GM21526 (cell line): ENCODE measurements around the gene LAT.
A peak's percentile ranks its signal among the peaks of the same experiment; 100 is the strongest.
"Not testable (repeated sequence)": the region's sequence is repeated elsewhere in the genome, so short reads cannot be mapped to it uniquely, and the experiment has no call there.

Experiments
- ATAC-seq: cut with Tn5 transposase; IDR thresholded peaks from one replicate; pipeline ENCODE4 v1.9.1; 2021; ENCODE audit warnings: moderate library complexity; ENCODE audit not compliant: unreplicated experiment, low FRiP score

Gene LAT, protein sequence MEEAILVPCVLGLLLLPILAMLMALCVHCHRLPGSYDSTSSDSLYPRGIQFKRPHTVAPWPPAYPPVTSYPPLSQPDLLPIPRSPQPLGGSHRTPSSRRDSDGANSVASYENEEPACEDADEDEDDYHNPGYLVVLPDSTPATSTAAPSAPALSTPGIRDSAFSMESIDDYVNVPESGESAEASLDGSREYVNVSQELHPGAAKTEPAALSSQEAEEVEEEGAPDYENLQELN

DNA sequence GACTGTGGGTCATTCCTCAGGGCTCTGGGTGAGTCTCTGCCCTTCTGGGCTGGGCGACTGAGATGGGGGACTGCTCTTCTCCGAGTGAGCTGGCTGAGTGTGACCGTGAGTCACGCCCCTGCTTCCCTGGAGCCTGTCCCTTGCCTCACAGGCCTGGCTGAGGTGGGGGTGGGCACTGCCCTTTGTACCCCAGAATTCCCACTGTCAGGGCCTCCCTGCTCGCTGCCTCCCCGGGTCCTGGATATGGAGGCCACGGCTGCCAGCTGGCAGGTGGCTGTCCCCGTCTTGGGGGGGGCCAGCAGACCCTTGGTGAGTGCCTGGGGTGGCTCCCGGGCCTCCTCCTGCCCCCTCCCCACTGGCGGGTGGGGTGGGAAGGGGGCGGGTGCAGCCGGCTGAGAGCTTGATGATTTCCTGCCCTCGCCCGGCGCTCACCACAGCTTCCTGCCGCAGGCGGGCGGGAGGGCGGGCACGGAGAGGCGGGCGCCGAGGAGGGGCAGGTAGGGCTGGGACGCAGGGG lies at the start of gene LAT:
LAT (plus strand) TSS at position 434 of the 517 bp plus-strand sequence. CDS start 366 bp downstream, outside the sequence.
- no peak for ATAC-seq

- ATAC-seq, result no peak
Observed at GRCh38 chr16:28935346-28935745, 49.5 kb upstream of the LAT start.

GRCh38 chr16:28935924-28936783 lies 48.7 kb upstream of the LAT start:
- no peak for ATAC-seq

GRCh38 chr16:28936784-28937155 lies 48.1 kb upstream of the LAT start:
- ATAC-seq, result no peak

GRCh38 chr16:28937222-28937876 lies 47.5 kb upstream of the LAT start:
- ATAC-seq, result no peak

GRCh38 chr16:28938721-28939120 lies 46.1 kb upstream of the LAT start:
- no peak for ATAC-seq

DNA sequence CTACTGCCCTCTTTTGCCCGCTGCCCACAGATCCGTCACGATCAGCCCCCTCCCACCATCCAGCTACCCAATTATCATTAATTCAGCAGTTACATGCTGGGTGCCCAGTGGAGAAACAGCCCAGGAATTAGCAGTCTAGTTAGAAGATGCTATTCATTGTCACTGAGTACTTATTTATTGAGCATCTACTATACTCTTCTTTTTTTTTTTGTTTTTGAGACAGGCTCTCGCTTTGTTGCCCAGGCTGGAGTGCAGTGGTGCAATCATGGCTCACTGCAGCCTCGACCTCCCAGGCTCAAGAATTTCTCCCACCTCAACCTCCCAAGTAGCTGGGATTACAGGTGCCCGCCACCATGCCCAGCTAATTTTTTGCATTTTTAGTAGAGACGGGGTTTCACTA lies 45.0 kb upstream of the LAT start:
- not testable (repeated sequence) for ATAC-seq

GRCh38 chr16:28943281-28943680 lies 41.6 kb upstream of the LAT start:
- no peak for ATAC-seq

DNA sequence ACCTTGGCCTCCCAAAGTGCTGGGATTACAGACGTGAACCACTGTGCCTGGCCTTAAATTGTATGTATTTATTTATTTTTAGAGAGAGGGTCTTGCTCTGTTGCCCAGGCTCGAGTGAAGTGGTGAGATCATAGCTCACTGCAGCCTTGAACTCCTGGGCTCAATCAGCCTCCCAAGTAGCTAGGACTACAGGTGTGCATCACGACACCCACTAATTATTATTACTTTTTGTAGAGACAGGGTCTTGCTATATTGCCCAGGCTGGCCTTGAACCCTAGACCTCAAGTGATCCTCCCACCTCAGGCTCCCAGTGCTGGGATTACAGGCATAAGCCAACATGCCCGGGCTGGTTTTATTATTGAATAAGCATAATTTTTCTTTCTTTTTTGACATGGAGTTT lies 38.2 kb upstream of the LAT start:
- no peak for ATAC-seq

DNA sequence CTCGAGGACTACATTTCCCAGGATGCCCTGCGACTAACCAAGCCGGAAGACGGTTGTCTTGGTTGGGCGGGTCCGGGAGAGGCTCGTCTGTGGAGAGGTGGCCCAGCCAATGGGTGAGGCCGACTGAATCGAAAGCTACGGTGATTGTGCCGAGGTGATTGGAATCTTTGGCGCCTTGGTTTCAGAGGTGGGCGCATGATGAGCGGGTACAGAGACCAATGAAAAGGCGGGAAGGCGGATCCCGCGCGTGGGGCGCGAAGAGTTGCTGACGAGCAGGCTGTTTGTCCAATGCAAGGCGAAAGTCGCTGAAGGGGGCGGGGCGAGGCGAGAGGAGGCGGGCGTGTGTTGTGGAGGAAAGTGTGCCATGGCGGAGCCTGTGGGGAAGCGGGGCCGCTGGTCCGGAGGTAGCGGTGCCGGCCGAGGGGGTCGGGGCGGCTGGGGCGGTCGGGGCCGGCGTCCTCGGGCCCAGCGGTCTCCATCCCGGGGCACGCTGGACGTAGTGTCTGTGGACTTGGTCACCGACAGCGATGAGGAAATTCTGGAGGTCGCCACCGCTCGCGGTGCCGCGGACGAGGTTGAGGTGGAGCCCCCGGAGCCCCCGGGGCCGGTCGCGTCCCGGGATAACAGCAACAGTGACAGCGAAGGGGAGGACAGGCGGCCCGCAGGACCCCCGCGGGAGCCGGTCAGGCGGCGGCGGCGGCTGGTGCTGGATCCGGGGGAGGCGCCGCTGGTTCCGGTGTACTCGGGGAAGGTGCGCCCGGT lies 34.0 kb upstream of the LAT start, which contains the start of gene NFATC2IP:
NFATC2IP (plus strand) TSS at position 290 of the 762 bp plus-strand sequence; CDS start at position 365, 75 bp downstream.
- peak; percentile 90 for ATAC-seq

- ATAC-seq, result no peak
Observed at GRCh38 chr16:28951410-28951943, 33.4 kb upstream of the LAT start.

- ATAC-seq, result no peak
Observed at GRCh38 chr16:28958216-28958615, 26.6 kb upstream of the LAT start.

DNA sequence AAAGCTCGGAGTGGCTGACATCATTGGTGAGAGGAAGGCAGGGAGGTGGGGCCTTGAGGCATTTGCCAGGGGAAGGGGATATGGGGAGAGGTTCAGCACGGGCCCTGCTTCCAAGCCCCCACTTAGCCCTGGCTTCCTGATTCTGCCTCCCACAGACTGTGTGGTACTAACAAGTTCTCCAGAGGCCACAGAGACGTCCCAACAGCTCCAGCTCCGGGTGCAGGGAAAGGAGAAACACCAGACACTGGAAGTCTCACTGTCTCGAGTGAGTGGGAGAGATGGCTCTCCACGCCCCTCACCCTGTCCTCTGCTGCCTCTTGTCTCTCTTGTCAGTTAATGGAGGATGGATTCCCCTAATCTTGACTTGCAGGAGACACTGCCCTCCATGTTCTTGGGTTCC lies 26.0 kb upstream of the LAT start:
- no peak for ATAC-seq

DNA sequence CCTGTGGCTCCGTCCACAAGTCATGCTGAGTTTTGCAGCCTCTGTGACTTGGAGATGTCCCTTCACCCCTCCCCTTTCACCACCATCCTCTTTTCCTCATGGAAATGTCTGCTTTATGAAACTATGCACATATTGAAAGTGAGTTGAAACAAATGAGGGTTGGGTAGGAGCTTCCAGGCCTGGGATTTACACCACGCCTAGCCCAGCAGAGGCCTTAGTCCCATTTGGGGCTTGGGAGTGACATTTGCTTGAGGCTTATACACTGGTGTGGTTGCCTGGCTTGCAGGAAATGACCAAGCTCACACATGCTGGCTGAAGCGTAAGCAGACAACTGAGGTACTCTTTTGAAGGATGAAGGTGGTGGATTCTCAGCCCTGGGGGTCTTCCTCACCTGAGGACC lies 20.8 kb upstream of the LAT start:
- ATAC-seq, result no peak

DNA sequence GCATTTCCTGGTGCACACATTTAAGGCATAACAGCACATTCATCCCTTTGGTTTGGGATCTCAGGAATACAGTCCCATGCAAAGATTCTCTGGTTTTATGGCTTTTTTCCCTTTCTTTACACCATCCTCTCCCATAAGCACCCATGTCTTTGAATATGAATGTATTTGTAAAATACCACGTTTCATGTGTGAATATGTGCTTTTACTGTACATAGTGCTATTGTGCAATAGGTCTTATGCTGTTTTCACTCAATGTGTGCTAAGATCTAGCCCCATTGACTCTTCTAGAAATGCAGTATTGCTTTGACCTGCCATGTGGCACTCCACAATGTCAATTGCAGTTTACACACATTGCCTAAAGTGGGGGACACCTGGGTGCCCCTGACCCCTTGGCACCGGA lies 20.4 kb upstream of the LAT start:
- ATAC-seq, result no peak

DNA sequence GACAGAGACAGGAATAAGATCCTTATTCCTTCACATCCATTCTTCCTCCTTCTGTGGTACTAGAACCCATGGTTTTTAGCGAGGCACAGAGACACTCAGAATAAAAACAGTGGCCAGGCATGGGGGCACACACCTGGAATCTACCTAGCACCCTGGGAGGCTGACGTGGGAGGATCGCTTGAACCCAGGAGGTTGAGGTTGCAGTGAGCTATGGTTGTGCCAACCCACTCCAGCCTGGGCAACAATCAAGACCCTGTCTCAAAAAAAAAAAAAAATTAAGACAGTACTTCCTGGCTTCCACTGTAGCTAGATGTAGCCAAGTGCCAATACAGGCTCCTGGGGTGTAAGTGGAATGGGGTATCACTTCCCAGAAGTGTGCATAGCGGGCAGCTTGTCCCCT lies 17.7 kb upstream of the LAT start:
- no peak for ATAC-seq

DNA sequence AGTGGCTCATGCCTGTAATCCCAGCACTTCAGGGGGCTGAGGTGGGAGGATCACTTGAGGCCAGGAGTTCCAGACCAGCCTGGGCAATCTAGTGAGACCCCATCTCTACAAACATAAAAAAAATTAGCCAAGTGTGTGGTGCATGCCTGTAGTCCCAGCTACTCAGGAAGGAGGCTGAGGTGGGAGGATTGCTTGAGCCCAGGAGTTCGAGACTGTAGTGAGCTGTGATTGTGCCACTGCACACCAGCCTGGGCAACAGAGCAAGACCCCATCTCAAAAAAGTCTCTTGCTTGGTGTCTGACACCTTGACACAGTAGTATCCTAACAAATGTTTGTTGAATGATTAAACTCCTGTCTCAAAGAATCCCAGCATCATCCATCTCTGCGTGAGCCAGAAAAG lies 15.2 kb upstream of the LAT start:
- ATAC-seq, result not testable (repeated sequence)

DNA sequence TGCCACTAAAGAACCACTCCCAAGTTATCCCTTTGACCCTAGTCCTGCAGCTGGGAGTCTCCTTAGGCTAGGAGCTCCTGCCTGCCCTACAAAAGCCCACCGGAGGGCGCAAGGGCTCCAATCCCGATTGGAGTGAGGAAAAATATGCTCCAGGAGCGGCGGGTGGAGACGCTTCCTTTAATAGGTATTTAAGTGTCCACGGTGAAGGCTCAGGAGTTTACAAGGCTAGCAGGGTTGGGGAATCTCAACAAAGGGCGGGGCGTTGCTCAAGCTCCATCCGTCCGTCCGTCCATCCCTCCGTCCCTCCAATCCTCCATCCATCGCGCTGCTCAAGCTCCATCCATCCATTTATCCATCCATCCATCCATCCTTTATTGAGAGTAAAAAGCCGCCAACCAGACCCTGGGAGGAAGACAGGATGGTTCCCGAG lies 10.8 kb upstream of the LAT start:
- ATAC-seq, result no peak

DNA sequence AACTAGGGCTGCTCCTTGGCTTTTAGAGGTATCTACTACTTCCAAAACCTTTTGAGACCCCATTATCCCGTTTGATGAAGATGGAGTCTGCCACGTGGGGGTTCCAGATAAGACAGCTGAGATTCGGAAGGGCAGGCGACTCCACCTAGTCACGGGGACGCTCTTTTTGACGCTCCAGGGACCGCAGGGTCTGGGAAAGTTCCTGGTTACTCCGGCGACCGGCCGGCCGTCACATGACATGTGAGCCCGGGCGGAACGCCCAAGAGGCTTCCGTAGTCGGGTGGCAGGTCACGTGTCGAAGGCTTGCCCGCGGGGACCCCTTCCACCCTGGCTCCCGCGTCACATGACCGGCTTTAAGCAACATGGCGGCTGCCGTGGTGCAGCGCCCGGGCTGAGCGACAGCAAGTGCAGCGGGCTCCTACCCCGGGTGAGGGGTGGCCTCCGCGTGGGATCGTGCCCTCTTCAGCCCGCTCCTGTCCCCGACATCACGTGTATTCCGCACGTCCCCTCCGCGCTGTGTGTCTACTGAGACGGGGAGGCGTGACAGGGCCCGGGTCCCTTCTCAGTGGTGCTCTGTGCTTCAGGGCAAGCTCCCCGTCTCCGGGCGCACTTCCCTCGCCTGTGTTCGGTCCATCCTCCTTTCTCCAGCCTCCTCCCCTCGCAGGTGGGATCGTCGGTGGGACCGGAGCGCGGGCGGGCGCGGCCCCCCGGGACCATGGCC lies 10.3 kb upstream of the LAT start, which contains the start of gene SPNS1:
SPNS1 (plus strand) TSS at position 342 of the 721 bp plus-strand sequence; CDS start at position 716, 374 bp downstream.
- ATAC-seq, result peak; percentile 67
